Activated CD8-positive, alpha-beta memory T cell treated with anti-CD3 and anti-CD28 coated beads, Interleukin-2, amount 50 U/mL, for 1 hour (primary cell): Measurements from ENCODE around the gene MTCL1.

Source experiments
- DNase-seq: peaks from one replicate; pipeline ENCODE4 v3.0.0-alpha.2; 2020; ENCODE audit errors: extremely low read depth

Gene MTCL1

GRCh38 chr18:8713691-8714090 is 8.3 kb downstream of the MTCL1 start:
- no peak for DNase-seq

GRCh38 chr18:8715599-8715998 is 10.2 kb downstream of the MTCL1 start:
- DNase-seq = no peak

GRCh38 chr18:8717011-8717770 is 11.8 kb downstream of the MTCL1 start:
- no peak for DNase-seq

- no peak for DNase-seq
These were observed 13.1 kb downstream of the MTCL1 start for GRCh38 chr18:8718401-8718913.

- DNase-seq = no peak
These were observed 13.8 kb downstream of the MTCL1 start for GRCh38 chr18:8719192-8719591.

DNA sequence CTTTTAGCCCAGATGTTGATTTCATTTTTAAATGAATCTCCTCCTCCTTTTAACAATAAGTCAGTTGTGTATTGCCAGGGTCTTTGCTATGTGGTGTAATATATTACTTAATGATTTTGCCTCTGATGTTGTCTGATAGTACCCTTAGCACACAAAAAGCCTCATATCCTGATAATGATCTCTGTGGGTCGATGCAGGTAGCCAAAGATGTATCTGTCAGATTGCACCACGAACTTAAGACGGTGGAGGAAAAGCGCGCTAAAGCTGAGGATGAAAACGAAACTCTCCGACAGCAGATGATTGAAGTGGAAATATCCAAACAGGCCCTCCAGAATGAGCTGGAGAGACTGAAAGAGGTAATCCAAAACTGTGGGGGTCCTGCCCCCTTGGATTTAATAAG is 14.8 kb downstream of the MTCL1 start:
- DNase-seq = no peak

DNA sequence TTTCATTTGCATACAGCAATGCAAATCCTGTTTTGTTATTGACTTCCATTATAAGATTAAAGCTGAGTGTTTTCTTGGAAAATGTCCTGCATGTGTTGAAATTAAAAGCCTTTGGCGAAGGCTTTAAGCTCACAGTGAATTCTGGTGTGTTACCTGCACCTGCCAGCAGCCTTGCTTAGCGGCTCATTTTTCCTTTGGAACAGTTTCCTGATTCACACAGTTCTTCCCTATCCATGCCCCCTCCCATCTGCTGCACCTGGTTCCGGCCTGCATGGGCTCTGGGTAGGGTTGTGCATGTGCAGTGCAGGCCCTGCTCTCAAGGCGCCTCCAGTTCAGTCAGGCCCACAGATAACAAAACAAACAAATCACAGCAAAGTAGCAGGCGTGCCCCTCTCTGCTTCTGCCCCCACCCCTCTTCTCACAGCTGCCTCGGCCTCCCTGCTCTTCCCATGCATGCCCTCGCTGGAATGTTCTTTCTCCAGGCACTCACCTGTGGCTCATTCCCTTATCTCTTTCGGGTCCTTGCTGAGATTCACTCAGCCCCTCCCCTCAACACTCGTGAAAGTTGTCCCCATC is 15.8 kb downstream of the MTCL1 start:
- DNase-seq = no peak

GRCh38 chr18:8721716-8722115 is 16.4 kb downstream of the MTCL1 start:
- DNase-seq = no peak

DNA sequence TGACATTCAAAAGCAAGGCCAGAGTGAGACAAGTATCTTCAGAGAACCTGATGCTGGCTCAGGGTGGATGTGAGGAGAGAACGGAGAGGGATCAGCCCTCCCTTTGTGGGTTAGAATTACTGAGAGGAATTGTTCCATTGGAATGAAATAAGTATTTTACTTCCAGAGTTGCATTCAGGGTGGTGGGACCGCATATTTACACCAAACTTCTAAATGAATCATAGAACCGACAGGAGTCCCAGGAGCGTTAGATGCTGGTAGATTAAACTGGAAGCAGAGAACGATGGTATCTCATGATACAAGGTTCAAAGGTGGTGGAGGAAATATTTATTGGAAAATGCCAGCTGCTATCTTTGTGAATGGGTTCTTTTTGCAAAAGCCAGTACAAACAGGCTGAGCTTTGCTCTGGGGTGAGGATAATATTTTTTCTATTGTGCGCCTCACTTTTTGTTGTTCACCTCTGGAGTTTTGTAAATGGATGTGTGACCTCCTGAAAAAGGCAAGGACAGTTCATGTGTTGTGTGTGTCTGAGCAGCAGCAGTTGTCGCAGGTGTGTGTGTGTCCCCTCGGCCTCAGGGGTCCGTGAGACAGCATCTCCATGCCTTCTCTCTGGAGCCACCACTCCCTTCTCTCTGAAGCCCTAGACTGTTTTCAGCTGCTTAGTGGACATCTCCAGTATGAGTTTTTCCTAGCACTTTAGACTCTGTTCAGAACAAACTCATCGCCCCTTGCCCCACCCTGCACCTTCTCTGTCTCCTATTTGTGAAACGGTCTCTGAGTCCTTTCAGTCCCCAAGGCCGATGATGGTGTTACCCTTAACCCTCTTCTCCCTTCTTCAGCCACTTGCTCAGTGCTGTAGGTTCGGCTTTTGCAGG is 17.8 kb downstream of the MTCL1 start:
- DNase-seq = no peak

DNA sequence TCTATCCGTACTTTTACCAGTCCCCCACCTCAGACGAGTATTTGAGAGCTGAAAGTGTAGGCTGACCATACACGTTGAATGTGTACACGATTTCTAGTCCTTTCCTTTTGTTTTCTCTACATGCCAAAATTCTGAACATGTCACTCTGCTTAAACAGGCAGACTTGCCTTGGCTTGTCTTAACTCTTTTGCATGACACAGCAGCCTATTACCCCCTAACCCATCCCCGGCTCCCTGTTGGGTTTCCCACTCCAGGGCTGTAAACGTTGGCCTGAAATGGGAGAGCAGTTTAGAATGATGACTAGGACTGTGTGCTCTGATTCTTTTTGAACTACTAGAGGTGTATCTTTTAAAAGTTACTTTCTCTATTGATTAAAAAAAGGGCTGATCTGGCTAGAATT is 19.1 kb downstream of the MTCL1 start:
- no peak for DNase-seq

- no peak for DNase-seq
These were observed 20.9 kb downstream of the MTCL1 start for GRCh38 chr18:8726281-8726680.

GRCh38 chr18:8726963-8727705 is 21.8 kb downstream of the MTCL1 start:
- DNase-seq = no peak

DNA sequence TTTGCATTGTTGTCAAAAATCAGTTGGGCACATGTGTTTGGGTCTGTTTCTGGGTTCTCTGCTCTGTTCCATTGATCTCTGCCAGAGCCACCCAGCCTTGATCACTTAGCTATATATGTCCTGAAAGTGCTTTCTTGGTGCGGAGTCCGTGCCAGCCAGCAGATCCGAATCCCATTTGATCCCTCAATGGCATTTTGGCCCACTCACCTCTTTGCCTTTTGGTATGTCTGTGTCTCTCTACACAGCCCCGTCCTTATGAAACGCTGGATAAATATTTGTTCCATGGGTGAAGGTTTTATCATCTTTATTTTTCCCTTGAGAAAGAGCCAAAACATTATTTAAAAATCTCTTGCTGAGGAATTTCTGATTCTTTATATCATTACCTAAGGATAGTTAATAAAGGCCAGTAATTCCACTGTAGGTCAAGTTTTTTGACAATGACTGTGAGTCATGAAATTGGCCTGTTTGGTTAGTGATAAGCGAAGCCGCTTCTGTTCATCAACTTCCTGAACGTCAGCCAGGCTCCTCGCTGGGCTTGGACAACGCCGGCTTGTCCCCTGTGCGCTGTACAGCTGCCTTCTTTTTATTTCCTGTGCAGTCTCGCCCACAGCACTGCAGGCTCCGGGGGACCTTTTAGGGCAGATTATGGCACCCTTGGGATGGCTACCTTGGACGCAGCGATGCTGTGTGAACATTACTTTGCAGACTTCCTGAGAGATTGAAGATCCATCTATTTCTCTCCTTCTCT is 24.9 kb downstream of the MTCL1 start:
- no peak for DNase-seq

GRCh38 chr18:8732442-8733360 is 27.3 kb downstream of the MTCL1 start:
- DNase-seq = no peak

- no peak for DNase-seq
These were observed 29.1 kb downstream of the MTCL1 start for GRCh38 chr18:8734496-8734895.

DNA sequence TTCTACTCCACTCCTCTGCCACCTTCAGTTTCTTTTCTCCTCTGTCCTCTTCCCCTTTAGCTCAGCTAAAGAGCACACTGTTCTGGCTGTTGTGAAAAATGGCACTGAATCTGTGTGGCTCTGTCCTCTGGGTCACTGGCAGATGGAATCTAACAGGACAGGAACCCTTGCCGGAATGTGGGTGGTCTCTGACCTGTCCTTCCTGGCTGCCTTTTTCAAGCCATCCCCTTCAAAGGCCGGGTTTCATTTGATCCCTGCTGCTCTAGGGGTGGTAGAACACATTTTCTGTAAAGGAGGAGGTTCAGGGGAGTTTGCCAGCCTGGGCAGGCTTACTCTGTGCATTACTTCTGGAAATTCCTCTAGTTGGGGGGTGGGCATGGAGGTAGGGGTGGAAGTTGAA is 29.9 kb downstream of the MTCL1 start:
- DNase-seq = no peak

DNA sequence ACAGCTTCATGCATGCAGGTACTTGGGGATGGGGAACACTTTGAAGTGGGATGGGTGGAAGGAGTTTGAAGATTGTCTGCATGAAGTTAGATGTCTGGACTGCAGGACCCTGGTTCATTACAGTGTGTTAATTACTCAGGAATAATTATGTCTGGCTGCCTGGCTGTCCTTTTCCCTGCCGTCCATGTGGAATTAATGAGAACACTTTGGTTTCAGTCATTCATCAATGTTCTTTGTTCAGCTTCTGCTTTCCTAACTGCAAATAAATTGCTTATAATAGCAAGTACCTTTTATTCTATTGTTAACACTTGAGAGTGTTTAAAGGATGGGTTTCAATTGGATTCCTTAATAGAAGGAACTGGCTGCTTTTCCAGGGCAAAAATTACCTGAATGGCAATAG is 35.8 kb downstream of the MTCL1 start:
- DNase-seq = no peak

GRCh38 chr18:8741532-8741931 is 36.2 kb downstream of the MTCL1 start:
- DNase-seq = no peak

DNA sequence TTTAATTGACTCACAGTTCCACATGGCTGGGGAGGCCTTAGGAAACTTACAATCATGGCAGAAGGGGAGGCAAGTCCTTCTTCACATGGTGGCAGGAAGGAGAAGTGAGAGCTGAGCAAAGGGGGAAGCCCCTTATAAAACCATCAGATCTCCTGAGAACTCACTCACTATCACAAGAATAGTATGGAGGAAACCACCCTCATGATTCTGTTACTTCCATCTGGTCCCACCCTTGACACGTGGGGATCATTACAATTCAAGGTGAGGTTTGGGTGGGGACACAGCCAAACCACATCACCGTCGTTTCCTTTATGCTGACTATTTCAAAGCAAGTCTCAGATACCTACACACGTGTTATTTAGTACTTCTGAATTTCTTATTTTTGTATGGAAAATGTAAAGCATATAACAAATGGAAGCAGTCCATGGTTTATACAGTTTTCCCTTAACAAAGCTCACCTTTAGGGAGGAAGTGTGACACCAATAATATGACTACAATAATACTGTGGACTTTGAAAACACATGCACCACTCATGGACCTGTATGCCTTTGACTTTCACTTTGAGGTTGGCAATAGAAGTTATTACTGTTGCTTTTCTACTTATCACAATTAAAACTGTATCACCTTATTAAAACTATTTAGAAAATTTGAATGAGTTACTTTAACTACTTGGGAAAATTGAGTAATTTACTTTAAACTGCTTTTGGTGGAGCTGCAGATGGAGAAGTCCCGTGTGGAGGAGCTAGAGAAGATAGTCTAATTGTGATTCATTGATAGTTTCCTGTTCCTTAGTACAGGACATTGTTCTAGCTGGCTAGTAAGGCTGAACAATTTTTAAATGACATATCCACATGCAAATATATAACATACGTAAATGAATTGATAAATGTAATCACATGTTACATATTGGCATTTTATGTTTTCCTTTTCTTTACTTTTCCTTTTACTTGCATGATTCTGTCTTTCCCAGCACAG is 37.3 kb downstream of the MTCL1 start:
- no peak for DNase-seq
